PC-9 (cell line): Measurements from ENCODE around the gene KLHDC8A. TPM values are rescaled to one million over a fixed set of nuclear protein-coding genes. Genes with fewer than 3 reads are reported as not detected.

ENCODE experiments used
- BruUV-seq: library from RNA; stranded (reverse); fragments of 400-500 nt; replicated peaks from 2 replicates; lab custom pipeline; 2021; lab: Mats Ljungman, UMichigan
- CTCF ChIA-PET: fragments of 300-600 bp; sonication (Branson Sonifier 250); formaldehyde crosslinking; loops from one replicate; lab custom pipeline; 2022; ENCODE audit warnings: antibody characterized with exemption; lab: Charles Lee
- POLR2A ChIA-PET: fragments of 300-600 bp; sonication (Branson Sonifier 250); formaldehyde crosslinking; loops from one replicate; lab custom pipeline; 2022; ENCODE audit warnings: antibody characterized with exemption; ENCODE audit not compliant: unreplicated experiment; lab: Charles Lee
- DNase-seq, 2 experiments: peaks; one replicate each; pipeline versions ENCODE4 v3.0.0 to v3.0.0-alpha.2; 2015 to 2022; ENCODE audit warnings: mixed read lengths in 1 of 2
- H2AFZ ChIP-seq: fragments of 200-600 bp; sonication (generic); 2 replicates; pipeline ENCODE4 v1.8.1; 2017; ENCODE audit warnings: antibody characterized with exemption
- H3F3A ChIP-seq: fragments of 200-600 bp; sonication (generic); 2 replicates; pipeline ENCODE4 v1.8.1; 2017; ENCODE audit warnings: antibody characterized with exemption, mild to moderate bottlenecking, low read depth; ENCODE audit not compliant: insufficient read depth
- H3K27ac ChIP-seq: fragments of 200-600 bp; sonication (generic); 2 replicates; pipeline ENCODE4 v1.6.1; 2016; ENCODE audit warnings: mixed run types
- H3K27me3 ChIP-seq: fragments of 200-600 bp; sonication (generic); 2 replicates; pipeline ENCODE4 v1.6.1; 2016; ENCODE audit warnings: low read depth, mixed run types; ENCODE audit not compliant: insufficient read depth
- H3K36me3 ChIP-seq: fragments of 200-600 bp; sonication (generic); 2 replicates; pipeline ENCODE4 v1.6.1; 2016; ENCODE audit warnings: low read depth, mixed run types
- H3K4me1 ChIP-seq: fragments of 200-600 bp; sonication (generic); replicated peaks from 2 replicates; pipeline ENCODE4 v1.6.1; 2016; ENCODE audit warnings: mixed run types; ENCODE audit not compliant: insufficient read depth
- H3K4me2 ChIP-seq: fragments of 200-600 bp; sonication (generic); 2 replicates; pipeline ENCODE4 v1.6.1; 2017; ENCODE audit warnings: mixed run types
- H3K4me3 ChIP-seq: fragments of 200-600 bp; sonication (generic); 2 replicates; pipeline ENCODE4 v1.6.1; 2016; ENCODE audit warnings: mixed run types
- H3K79me2 ChIP-seq: fragments of 200-600 bp; sonication (generic); 2 replicates; pipeline ENCODE4 v1.6.1; 2017; ENCODE audit warnings: low read depth, mixed run types
- H3K9me2 ChIP-seq: fragments of 200-600 bp; sonication (generic); 2 replicates; pipeline ENCODE4 v1.8.1; 2017; ENCODE audit warnings: mild to moderate bottlenecking; ENCODE audit not compliant: insufficient read depth
- H3K9me3 ChIP-seq: fragments of 200-600 bp; sonication (generic); 2 replicates; pipeline ENCODE4 v1.8.1; 2016; ENCODE audit warnings: low read depth; ENCODE audit not compliant: insufficient read depth
- H4K20me1 ChIP-seq: fragments of 200-600 bp; sonication (generic); 2 replicates; pipeline ENCODE4 v1.8.1; 2017; ENCODE audit not compliant: insufficient read depth
- CTCF ChIP-seq: fragments of 200-600 bp; sonication (generic); conservative IDR thresholded peaks from 2 replicates; pipeline ENCODE4 v1.6.1; 2017; ENCODE audit warnings: mixed run types, antibody characterized with exemption, mild to moderate bottlenecking, moderate library complexity
- EZH2 ChIP-seq: fragments of 200-600 bp; sonication (generic); IDR thresholded peaks from 2 replicates; pipeline ENCODE4 v1.8.0; 2017; ENCODE audit warnings: antibody characterized with exemption, low read depth
- intact Hi-C: fragments of 100-400 bp; cut with micrococcal nuclease; formaldehyde crosslinking; loops from one replicate; pipeline ENCODE4 v1.10.0; 2022; ENCODE audit not compliant: unreplicated experiment
- total RNA-seq: library from RNA; stranded (reverse); gene quantifications from 2 replicates; pipeline ENCODE4 v1.2.3, GENCODE V29; 2021

The KLHDC8A gene
- total RNA-seq, 1 experiment from 2014 or later = not detected

- H3K4me1 ChIP-seq = 0 out of 2 replicates have a peak, but pooled peaks cover 2% of the 10 kb centered on the region
- H3K4me3 ChIP-seq = no peak overlapping the region
- no peak overlapping the region for H3K27ac ChIP-seq
- H3K36me3 ChIP-seq = no peaks in the 10 kb centered on the region
- no peaks in the 10 kb centered on the region for H3K9me2 ChIP-seq
- no TSS peak for BruUV-seq
- no peaks in the 10 kb centered on the region for H3F3A ChIP-seq
- H2AFZ ChIP-seq = no peak overlapping the region
- CTCF ChIA-PET = no interaction called here
- H4K20me1 ChIP-seq = no peaks in the 10 kb centered on the region
- H3K4me2 ChIP-seq = no peak overlapping the region
- POLR2A ChIA-PET = no interaction called here
- H3K9me3 ChIP-seq = no peaks in the 10 kb centered on the region
- no peaks in the 10 kb centered on the region; the same call in 1 of the 2 replicates for H3K27me3 ChIP-seq
- no peaks in the 10 kb centered on the region for H3K79me2 ChIP-seq
- TF ChIP-seq CTCF (no peak), EZH2 (no peak)
- intact Hi-C loops = no loop called here
- DNase-seq = no peak
Measured at GRCh38 chr1:205350124-205350523, 6.6 kb downstream of the KLHDC8A start.

- no peak overlapping the region for H3K4me3 ChIP-seq
- TF ChIP-seq CTCF = no peak
- TF ChIP-seq EZH2 = no peak
- no peaks in the 10 kb centered on the region for H4K20me1 ChIP-seq
- no peak for DNase-seq
- no peaks in the 10 kb centered on the region for H3K36me3 ChIP-seq
- H3K27me3 ChIP-seq = peaks cover 10% of the 10 kb centered on the region; the same call in 1 of the 2 replicates
- H3K9me2 ChIP-seq = no peaks in the 10 kb centered on the region
- no peak overlapping the region for H3K27ac ChIP-seq
- H3F3A ChIP-seq = no peaks in the 10 kb centered on the region
- intact Hi-C loops = no loop called here
- H3K4me2 ChIP-seq = no peak overlapping the region
- no TSS peak for BruUV-seq
- no peaks in the 10 kb centered on the region for H3K4me1 ChIP-seq
- H2AFZ ChIP-seq = no peak overlapping the region
- H3K9me3 ChIP-seq = no peaks in the 10 kb centered on the region
- no peaks in the 10 kb centered on the region for H3K79me2 ChIP-seq
- CTCF ChIA-PET = no interaction called here
- POLR2A ChIA-PET = interaction anchor here (0.6 kb wide), 1 partner anchor 231 kb away, joined by 3 read pairs; no protein-coding TSS in a partner anchor
Measured at GRCh38 chr1:205348554-205349487, 7.9 kb downstream of the KLHDC8A start.

- Histone ChIP-seq H3K36me3 (no peaks in the 10 kb centered on the region), H3K9me3 (no peaks in the 10 kb centered on the region), H2AFZ (no peak overlapping the region), H3K4me3 (no peak overlapping the region), H3K27me3 (peaks cover 13% of the 10 kb centered on the region), H3K27ac (no peak overlapping the region), H3F3A (no peaks in the 10 kb centered on the region), H4K20me1 (no peaks in the 10 kb centered on the region), H3K9me2 (no peaks in the 10 kb centered on the region), H3K4me2 (no peak overlapping the region), H3K79me2 (no peaks in the 10 kb centered on the region), H3K4me1 (no peaks in the 10 kb centered on the region)
- TF ChIP-seq CTCF = no peak
- no peak for TF ChIP-seq EZH2
- DNase-seq = peak in 1 of 2 experiments; percentile 61
- ChIA-PET POLR2A (interaction anchor here (0.6 kb wide), 1 partner anchor 290 kb away, joined by 13 read pairs; no protein-coding TSS in a partner anchor), CTCF (no interaction called here)
- intact Hi-C loops = no loop called here
- BruUV-seq = no TSS peak
Measured at GRCh38 chr1:205346956-205347574, 9.7 kb downstream of the KLHDC8A start.
